ENCODE measurements around the gene LHFPL2.

Gene LHFPL2

DNA sequence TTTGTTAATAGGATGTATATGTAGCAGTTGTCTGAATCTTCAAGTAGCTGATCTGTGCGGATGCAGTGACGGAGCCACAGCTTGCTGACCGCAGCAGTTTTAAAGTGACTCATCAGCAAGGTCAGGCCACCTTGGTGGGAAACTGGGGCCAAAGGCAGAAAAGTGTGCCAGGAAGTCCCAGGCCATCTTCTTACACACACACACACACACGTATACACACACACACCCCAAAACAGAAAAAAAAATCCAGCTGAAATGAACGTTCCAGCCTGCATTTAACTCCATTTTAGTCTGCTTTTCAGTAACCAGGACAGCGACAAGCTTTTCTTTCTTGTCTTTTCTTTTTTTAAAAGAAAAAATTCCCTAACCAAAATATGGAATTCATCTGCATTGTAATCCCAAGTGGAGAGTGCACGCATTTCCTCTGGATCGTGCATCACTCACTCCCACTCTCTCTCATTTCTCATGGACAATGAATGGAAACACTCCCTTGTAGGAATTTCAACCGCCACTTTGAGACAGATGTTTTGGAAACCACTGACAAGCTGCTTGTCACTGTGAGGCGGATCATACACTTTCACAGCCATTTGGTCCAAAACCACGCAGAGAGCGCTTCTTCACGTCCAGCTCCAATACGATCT lies 103.9 kb downstream of the LHFPL2 start:
- DNase-seq (ENCODE audit: low read depth) = no peak

DNA sequence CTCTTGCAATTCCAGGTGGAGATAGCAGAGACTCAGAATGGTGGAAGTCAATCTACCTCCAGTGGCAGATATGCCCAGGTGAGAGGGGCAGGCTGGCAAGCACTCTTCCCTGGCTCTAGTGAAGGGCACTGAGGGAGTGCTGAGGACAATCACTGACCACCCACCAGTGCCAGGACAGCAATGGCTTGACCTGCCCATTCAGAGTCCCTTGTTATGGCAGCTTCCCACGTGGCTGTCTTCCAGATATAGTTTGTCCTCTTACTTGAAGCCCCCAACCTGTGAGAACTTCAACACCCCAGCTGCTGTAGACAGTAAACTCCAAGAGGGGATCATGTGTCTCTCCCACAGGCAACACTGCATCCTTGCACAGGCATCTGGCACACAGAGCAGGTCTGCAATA lies 104.7 kb downstream of the LHFPL2 start:
- no peak for DNase-seq (ENCODE audit: low read depth)

- DNase-seq (ENCODE audit: low read depth) = no peak
These were observed 105.3 kb downstream of the LHFPL2 start for GRCh38 chr5:78543292-78543691.

- DNase-seq (ENCODE audit: low read depth) = no peak
These were observed 106.2 kb downstream of the LHFPL2 start for GRCh38 chr5:78542321-78542840.

DNA sequence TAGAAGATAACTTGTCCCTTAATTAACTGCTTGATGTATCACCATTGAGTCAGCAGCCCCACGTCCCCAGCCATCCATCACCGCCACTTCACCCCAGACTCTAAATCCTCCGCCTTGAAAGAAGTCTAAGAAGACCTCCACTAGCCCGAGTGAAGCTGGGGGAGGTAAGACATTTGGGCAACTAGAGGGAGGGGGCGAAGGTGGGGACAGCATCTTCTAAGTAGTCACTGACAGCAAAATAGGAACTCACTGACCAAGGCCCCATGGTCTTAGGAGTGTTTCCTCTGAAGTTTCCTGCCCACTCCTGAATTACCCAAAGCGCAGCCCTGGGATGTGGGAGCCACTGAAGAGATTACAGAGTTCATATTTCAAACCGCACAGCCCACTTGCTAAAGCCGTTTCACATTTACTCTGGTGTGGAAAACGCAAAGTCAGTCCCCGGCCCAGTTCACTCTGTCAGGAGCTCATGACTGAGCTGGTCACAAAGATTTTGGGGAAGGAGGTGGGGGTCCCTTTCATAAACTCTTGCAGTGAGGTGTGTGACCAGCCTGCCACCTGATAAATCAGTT lies 107.4 kb downstream of the LHFPL2 start:
- no peak for DNase-seq (ENCODE audit: low read depth)

DNA sequence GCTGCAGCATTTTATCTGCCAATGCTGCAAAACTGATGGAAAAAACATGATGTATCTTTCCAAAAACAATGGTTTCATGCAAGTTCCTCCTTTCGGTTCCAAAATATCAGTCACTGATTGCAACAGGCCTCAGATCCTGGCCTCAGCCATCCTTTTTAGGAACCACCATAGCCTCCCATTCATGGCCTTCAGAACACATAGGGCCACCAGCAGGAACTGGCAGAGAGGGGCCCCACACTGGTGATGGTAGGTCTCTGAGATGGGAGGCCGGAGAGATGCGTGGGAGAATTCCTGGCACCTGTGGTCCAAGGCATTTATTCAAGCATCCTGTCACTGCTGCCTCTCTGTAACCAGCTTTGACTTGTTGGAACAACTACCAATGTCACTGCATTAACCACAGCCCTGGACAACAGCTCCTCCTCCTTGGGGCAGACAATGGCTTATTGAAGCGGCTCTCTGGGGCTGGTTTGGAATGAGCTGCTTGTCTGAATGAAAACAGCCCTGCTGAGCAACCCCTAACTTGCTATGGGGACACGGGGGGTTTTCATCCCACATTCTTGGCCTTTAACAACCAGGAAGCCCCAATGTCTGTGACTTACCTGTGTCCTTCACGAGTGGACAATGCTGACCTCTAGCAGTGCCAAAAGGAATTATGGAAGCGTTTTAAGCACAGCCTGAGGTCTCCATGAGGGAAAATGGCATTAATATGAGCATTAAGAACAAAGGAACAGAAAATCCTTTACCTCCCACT lies 108.1 kb downstream of the LHFPL2 start:
- no peak for DNase-seq (ENCODE audit: low read depth)

DNA sequence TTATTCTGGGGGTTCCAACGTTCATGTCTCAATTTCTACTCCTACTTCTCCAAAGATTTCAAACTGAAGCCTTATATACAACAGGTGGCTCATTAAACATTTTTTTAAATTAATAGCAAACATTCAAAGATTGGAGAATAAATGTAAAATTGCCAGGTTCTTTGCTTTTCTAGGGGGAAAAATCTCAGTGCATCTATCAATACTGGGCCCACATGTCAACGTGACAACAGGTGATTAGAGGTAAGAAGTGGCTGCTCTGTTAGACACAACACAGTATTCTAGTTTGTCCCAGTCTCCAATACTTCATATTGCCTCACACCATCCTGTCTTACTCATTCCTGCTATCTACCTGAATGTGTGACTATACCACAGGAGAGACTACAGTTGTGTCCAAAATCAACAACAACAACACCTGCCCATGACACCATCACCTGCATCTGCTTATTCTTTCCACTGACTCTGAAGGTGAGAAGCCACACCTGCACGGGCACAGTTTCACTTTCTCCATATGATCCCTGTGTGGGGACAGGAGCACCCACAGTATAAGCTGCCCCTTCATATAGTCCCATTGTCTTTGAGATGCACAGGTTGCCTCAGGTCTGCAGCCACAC lies 110.2 kb downstream of the LHFPL2 start:
- DNase-seq (ENCODE audit: low read depth) = no peak

DNA sequence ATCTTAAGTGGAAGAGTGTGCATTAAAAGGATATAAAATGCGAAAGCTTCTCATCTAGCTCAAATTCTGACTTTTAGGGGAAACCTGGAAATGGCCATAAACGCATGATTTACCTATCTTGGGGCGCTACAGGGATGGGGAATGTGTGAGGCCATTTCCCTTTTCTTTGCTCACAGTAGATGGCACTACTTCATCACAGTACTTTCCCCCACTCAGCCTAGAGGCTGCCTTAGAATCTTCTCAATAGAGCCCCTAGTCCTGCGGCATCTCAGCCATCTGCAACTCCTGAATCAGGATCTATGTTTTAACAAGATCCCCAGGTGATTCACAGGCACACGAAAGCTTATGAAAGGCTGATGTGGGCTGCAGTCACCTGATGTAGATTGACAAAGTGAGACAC lies 110.8 kb downstream of the LHFPL2 start:
- DNase-seq (ENCODE audit: low read depth) = no peak

GRCh38 chr5:78537411-78537810 lies 111.2 kb downstream of the LHFPL2 start:
- DNase-seq (ENCODE audit: low read depth) = no peak

GRCh38 chr5:78536661-78537196 lies 111.8 kb downstream of the LHFPL2 start:
- DNase-seq (ENCODE audit: low read depth) = no peak

GRCh38 chr5:78534905-78535200 lies 113.7 kb downstream of the LHFPL2 start:
- no peak for DNase-seq (ENCODE audit: low read depth)

- no peak for DNase-seq (ENCODE audit: low read depth)
These were observed 114.2 kb downstream of the LHFPL2 start for GRCh38 chr5:78534148-78534904.

GRCh38 chr5:78533356-78533755 lies 115.2 kb downstream of the LHFPL2 start:
- no peak for DNase-seq (ENCODE audit: low read depth)

- DNase-seq (ENCODE audit: low read depth) = no peak
These were observed 118.1 kb downstream of the LHFPL2 start for GRCh38 chr5:78530342-78531096.

DNA sequence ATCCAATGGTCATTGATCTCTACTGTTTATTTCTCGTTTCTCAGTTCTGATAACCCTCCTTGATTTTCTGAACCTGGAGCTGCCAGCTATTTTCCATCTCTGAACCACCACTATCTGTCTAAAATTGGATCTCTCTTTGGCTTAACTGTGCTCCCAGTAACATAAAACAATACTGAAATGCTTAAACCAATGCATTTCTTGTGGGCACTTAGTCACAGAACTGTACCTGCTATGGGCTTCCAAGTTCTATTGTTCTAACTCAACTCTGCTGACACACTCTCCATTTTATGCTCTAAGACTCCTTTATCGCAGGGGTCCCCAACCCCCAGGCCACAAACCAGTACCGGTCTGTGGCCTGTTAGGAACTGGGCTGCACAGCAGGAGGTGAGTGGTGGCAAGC lies 120.6 kb downstream of the LHFPL2 start:
- DNase-seq (ENCODE audit: low read depth) = no peak

- no peak for DNase-seq (ENCODE audit: low read depth)
These were observed 121.3 kb downstream of the LHFPL2 start for GRCh38 chr5:78527054-78527859.

GRCh38 chr5:78526049-78526525 lies 122.5 kb downstream of the LHFPL2 start:
- no peak for DNase-seq (ENCODE audit: low read depth)

DNA sequence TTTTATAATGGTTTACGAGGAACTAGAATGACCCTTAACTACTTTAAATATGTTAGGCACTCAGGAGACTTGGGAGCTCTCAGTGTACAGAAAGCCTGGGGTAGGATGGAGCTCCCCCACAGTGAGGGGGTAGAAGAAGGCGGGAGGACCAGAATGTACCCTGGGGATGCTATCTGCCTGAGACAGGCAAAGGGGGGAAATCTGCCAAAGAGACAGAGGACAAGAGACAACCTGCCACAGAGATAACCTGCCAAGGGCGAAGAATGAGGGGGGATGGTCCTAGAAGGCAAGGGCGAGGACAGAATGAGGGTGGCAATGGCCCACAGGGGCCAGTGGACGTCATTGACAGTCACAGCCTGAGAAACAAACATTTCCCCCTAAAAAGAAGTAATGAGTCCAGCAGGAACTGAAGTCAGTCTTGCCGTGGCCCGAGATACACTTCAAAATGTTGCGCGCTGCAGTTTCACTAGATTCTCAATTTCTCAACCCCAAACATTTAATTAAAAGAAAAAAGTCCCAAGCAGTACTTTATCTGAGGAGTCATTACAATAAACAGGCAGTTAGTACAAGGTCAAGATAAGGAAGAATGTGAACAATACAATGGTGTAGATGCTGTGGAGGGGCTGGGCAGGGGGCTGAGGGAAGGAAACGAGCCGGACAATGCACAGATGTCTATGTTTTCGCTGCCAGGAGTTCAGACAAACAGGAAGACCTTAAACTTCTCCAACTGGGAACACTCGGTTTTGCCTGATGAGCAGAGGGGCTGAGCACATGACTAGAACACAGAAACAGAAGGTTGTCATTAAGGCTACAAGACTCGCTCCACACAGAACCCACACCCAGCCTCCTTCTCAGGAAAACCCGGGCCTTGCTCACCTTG lies 125.0 kb downstream of the LHFPL2 start:
- DNase-seq (ENCODE audit: low read depth) = no peak
